ENCODE results near the gene COA6. TPM values are rescaled to one million over a fixed set of nuclear protein-coding genes. Genes with fewer than 3 reads are reported as not detected.
A peak's percentile ranks its signal among the peaks of the same experiment; 100 is the strongest.

COA6 gene
- total and polyA plus RNA-seq, 2 of the 13 experiments (the other 11 are each of a cell fraction or from before 2014, with no cell fraction given), result 32.4 to 104 TPM

GRCh38 chr1:234327577-234328164 lies 45.6 kb upstream of the COA6 start (continued):
- TF ChIP-seq ZNF142 (CRISPR knock-in tag; IDR thresholded peaks at IDR 0.05) (peak; percentile 78; the same call in 1 of the 2 replicates), GPN1 (CRISPR knock-in tag; IDR thresholded peaks at IDR 0.05; ENCODE audit: borderline replicate concordance) (no peak), ZNF569 (CRISPR knock-in tag; IDR thresholded peaks at IDR 0.05; ENCODE audit: borderline replicate concordance) (no peak), NR0B2 (CRISPR knock-in tag; IDR thresholded peaks at IDR 0.05) (no peak), DZIP1 (CRISPR knock-in tag; IDR thresholded peaks at IDR 0.05) (0 out of 2 replicates have a peak, but pooled peaks have one; percentile 51), MXD4 (CRISPR knock-in tag; IDR thresholded peaks at IDR 0.05) (no peak), ZNF891 (CRISPR knock-in tag; IDR thresholded peaks at IDR 0.05) (0 out of 2 replicates have a peak, but pooled peaks have one; percentile 78), HDAC6 (IDR thresholded peaks at IDR 0.05; ENCODE audit: low read depth, low read length) (no peak), KDM2A (CRISPR knock-in tag; IDR thresholded peaks at IDR 0.05; ENCODE audit: borderline replicate concordance, low read depth) (no peak), KMT2B (CRISPR knock-in tag; IDR thresholded peaks at IDR 0.05) (peak; percentile 58; the same call in 1 of the 2 replicates), HOXA9 (CRISPR knock-in tag; IDR thresholded peaks at IDR 0.05; ENCODE audit: borderline replicate concordance) (no peak), KAT8 (CRISPR knock-in tag; IDR thresholded peaks at IDR 0.05) (peak; percentile 74; the same call in 1 of the 2 replicates)
- TF ChIP-seq, protein P1, sequence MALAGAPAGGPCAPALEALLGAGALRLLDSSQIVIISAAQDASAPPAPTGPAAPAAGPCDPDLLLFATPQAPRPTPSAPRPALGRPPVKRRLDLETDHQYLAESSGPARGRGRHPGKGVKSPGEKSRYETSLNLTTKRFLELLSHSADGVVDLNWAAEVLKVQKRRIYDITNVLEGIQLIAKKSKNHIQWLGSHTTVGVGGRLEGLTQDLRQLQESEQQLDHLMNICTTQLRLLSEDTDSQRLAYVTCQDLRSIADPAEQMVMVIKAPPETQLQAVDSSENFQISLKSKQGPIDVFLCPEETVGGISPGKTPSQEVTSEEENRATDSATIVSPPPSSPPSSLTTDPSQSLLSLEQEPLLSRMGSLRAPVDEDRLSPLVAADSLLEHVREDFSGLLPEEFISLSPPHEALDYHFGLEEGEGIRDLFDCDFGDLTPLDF (CRISPR knock-in tag; IDR thresholded peaks at IDR 0.05), result no peak
- TF ChIP-seq, protein P2, sequence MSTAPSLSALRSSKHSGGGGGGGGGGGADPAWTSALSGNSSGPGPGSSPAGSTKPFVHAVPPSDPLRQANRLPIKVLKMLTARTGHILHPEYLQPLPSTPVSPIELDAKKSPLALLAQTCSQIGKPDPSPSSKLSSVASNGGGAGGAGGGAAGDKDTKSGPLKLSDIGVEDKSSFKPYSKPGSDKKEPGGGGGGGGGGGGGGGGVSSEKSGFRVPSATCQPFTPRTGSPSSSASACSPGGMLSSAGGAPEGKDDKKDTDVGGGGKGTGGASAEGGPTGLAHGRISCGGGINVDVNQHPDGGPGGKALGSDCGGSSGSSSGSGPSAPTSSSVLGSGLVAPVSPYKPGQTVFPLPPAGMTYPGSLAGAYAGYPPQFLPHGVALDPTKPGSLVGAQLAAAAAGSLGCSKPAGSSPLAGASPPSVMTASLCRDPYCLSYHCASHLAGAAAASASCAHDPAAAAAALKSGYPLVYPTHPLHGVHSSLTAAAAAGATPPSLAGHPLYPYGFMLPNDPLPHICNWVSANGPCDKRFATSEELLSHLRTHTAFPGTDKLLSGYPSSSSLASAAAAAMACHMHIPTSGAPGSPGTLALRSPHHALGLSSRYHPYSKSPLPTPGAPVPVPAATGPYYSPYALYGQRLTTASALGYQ (CRISPR knock-in tag; IDR thresholded peaks at IDR 0.05), result peak; percentile 76
- TF ChIP-seq, protein P3, sequence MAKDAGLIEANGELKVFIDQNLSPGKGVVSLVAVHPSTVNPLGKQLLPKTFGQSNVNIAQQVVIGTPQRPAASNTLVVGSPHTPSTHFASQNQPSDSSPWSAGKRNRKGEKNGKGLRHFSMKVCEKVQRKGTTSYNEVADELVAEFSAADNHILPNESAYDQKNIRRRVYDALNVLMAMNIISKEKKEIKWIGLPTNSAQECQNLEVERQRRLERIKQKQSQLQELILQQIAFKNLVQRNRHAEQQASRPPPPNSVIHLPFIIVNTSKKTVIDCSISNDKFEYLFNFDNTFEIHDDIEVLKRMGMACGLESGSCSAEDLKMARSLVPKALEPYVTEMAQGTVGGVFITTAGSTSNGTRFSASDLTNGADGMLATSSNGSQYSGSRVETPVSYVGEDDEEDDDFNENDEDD (CRISPR knock-in tag; IDR thresholded peaks at IDR 0.05; ENCODE audit: borderline replicate concordance), result peak; percentile 87; the same call in 1 of the 2 replicates

Data from HepG2 (cell line).